Left lung (tissue), 10 donors: Measurements from ENCODE around the gene RHEB. TPM values are rescaled to one million over a fixed set of nuclear protein-coding genes. Genes with fewer than 3 reads are reported as not detected.
"Not testable (repeated sequence)": the region's sequence is repeated elsewhere in the genome, so short reads cannot be mapped to it uniquely, and the experiment has no call there.

Experiments used
- ATAC-seq: fragments of 200-7000 bp; cut with Tn5 transposase; one replicate; pipeline ENCODE4 v1.9.1; 2020; ENCODE audit warnings: moderate library complexity
- DNase-seq, 4 donors: peaks; one replicate each; pipeline ENCODE4 v3.0.0-alpha.2; 2013 to 2020
- H3K27ac ChIP-seq, 2 donors: fragments of 200-600 bp; sonication (generic) in 1 of 2; one replicate each; pipeline versions ENCODE4 v1.5.0 to v1.8.0; 2020 to 2021
- H3K27me3 ChIP-seq, 2 donors: fragments of 200-600 bp; sonication (generic) in 1 of 2; one replicate each; pipeline versions ENCODE4 v1.5.0 to v1.8.0; 2020 to 2021
- H3K36me3 ChIP-seq, 2 donors: fragments of 200-600 bp; sonication (generic) in 1 of 2; one replicate each; pipeline versions ENCODE4 v1.5.0 to v1.8.0; 2020 to 2021
- H3K4me1 ChIP-seq, 2 donors: fragments of 200-600 bp; one replicate each; pipeline ENCODE4 v1.8.0; 2021
- H3K4me3 ChIP-seq, 2 donors: fragments of 200-600 bp; sonication (generic) in 1 of 2; one replicate each; pipeline versions ENCODE4 v1.5.0 to v1.8.0; 2020 to 2021; ENCODE audit warnings: mild to moderate bottlenecking in 1 of 2
- H3K9me3 ChIP-seq, 2 donors: fragments of 200-600 bp; sonication (generic) in 1 of 2; one replicate each; pipeline versions ENCODE4 v1.5.0 to v1.8.0; 2020 to 2021
- CTCF ChIP-seq, 2 donors: fragments of 200-600 bp; sonication (generic) in 1 of 2; IDR thresholded peaks; one replicate each; pipeline versions ENCODE4 v1.5.0 to v1.8.0; 2021; ENCODE audit warnings: antibody characterized with exemption in 2 of 2
- intact Hi-C, 2 donors: fragments of 100-400 bp; cut with DNase I; formaldehyde crosslinking; loops; one replicate each; pipeline versions ENCODE4 v1.11.2 to v1.14.2; 2022
- polyA plus RNA-seq, 6 donors: library from polyadenylated mRNA; unstranded; fragments of 120-200 nt; gene quantifications; one replicate each; pipeline ENCODE4 v1.2.1, GENCODE V29; 2013; ENCODE audit not compliant: insufficient read length in 6 of 6
- total RNA-seq, 2 donors: library from RNA; stranded (reverse); fragmentation: NEBNext Ultra II Directional; extraction: Animal tissue kit (Norgen Biotek cat#: 25700); gene quantifications; one replicate each; pipeline ENCODE4 v1.2.1, GENCODE V29; 2021
- donor health status: DM: no; HTN: yes; CAD: no.
- donor health status: DM: no; HTN: no; CAD: no.

RHEB gene
- total and polyA plus RNA-seq, 8 donors, result 85.3 to 110 (median 105) TPM

- TF ChIP-seq CTCF (IDR thresholded peaks at IDR 0.05), result no peak
Observed at GRCh38 chr7:151542606-151543130, 23.0 kb upstream of the RHEB start.

GRCh38 chr7:151541709-151542499 is 22.2 kb upstream of the RHEB start:
- Histone ChIP-seq H3K4me3 (no peak overlapping the region), H3K4me1 (no peaks in the 10 kb centered on the region), H3K27ac (no peak overlapping the region), H3K27me3 (no peaks in the 10 kb centered on the region), H3K36me3 (no peaks in the 10 kb centered on the region), H3K9me3 (no peaks in the 10 kb centered on the region)
- TF ChIP-seq CTCF (IDR thresholded peaks at IDR 0.05), result no peak
- intact Hi-C loops, result no loop called here
- ATAC-seq (no peak), DNase-seq (no peak)

More at GRCh38 chr7:151542606-151543130, 23.0 kb upstream of the RHEB start:
- no peaks in the 10 kb centered on the region for H3K27me3 ChIP-seq
- H3K27ac ChIP-seq, result no peak overlapping the region
- H3K36me3 ChIP-seq, result no peaks in the 10 kb centered on the region
- no peaks in the 10 kb centered on the region for H3K9me3 ChIP-seq
- ATAC-seq (no peak), DNase-seq (no peak)
- no peaks in the 10 kb centered on the region for H3K4me1 ChIP-seq
- intact Hi-C loops, result no loop called here
- H3K4me3 ChIP-seq, result no peak overlapping the region

- ATAC-seq (no peak), DNase-seq (no peak)
- H3K4me3 ChIP-seq, result no peak overlapping the region
- H3K27me3 ChIP-seq, result no peaks in the 10 kb centered on the region
- no peaks in the 10 kb centered on the region for H3K4me1 ChIP-seq
- H3K27ac ChIP-seq, result no peak overlapping the region
- intact Hi-C loops, result no loop called here
- no peak for TF ChIP-seq CTCF (IDR thresholded peaks at IDR 0.05)
- H3K36me3 ChIP-seq, result no peaks in the 10 kb centered on the region
- no peaks in the 10 kb centered on the region for H3K9me3 ChIP-seq
Observed at GRCh38 chr7:151540146-151540545, 20.5 kb upstream of the RHEB start.

- Histone ChIP-seq H3K27me3 (no peaks in the 10 kb centered on the region), H3K4me3 (no peak overlapping the region), H3K4me1 (no peaks in the 10 kb centered on the region), H3K27ac (no peak overlapping the region), H3K36me3 (no peaks in the 10 kb centered on the region), H3K9me3 (no peaks in the 10 kb centered on the region)
- intact Hi-C loops, result no loop called here
- ATAC-seq, result no peak
- DNase-seq, result no peak
- no peak for TF ChIP-seq CTCF (IDR thresholded peaks at IDR 0.05)
Observed at GRCh38 chr7:151539088-151539671, 19.5 kb upstream of the RHEB start.

GRCh38 chr7:151537818-151538561 is 18.3 kb upstream of the RHEB start:
- Histone ChIP-seq H3K36me3 (no peaks in the 10 kb centered on the region), H3K27ac (no peak overlapping the region), H3K27me3 (no peaks in the 10 kb centered on the region), H3K9me3 (no peaks in the 10 kb centered on the region), H3K4me1 (no peaks in the 10 kb centered on the region), H3K4me3 (no peak overlapping the region)
- no peak for TF ChIP-seq CTCF (IDR thresholded peaks at IDR 0.05)
- intact Hi-C loops, result no loop called here
- peak; percentile 57 for ATAC-seq
- peak in 2 of 4 donors; percentile 31 to 71 for DNase-seq

GRCh38 chr7:151536178-151536577 is 16.5 kb upstream of the RHEB start:
- H3K27me3 ChIP-seq, H3K36me3 ChIP-seq, H3K27ac ChIP-seq, ATAC-seq, H3K9me3 ChIP-seq, H3K4me3 ChIP-seq, intact Hi-C loops, DNase-seq, H3K4me1 ChIP-seq: not testable (repeated sequence)
